AG10803 (cell line): ENCODE measurements around the gene WDR89.
"Not testable (repeated sequence)": the region's sequence is repeated elsewhere in the genome, so short reads cannot be mapped to it uniquely, and the experiment has no call there.

ENCODE experiments used
- DNase-seq: peaks from one replicate; pipeline ENCODE4 v3.0.0; 2010; ENCODE audit warnings: low read depth
- H3K4me3 ChIP-seq: 2 replicates; pipeline ENCODE4 v1.5.1; 2011; ENCODE audit warnings: mild to moderate bottlenecking, low read length, control low read depth
- CTCF ChIP-seq: conservative IDR thresholded peaks from 2 replicates; pipeline ENCODE4 v1.5.1; 2011; ENCODE audit warnings: mild to moderate bottlenecking, low read length, control low read depth, inconsistent platforms

Gene WDR89

DNA sequence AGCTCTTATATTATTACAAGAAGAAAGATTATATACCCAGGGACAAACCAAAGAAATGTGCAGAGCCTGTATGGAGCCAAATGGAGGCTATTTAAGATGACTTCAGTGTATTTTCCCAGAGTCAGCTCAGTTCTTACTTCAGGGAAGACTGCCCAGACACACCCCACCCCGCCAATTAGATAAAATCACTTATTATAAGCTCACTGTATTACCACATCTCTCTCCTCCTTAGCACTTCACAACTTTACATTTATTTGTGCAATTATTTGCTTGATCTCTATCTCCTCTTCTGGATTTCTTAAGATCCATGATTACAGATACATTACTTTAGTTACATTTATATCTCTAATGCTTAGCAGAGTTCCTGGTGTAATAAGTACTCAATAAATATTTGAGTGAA is 24.7 kb upstream of the WDR89 start:
- DNase-seq: no peak
- no peak overlapping the region for H3K4me3 ChIP-seq
- TF ChIP-seq CTCF: no peak

- no peak overlapping the region for H3K4me3 ChIP-seq
- TF ChIP-seq CTCF: no peak
- no peak for DNase-seq
These were observed 22.0 kb upstream of the WDR89 start for GRCh38 chr14:63663428-63664341.

DNA sequence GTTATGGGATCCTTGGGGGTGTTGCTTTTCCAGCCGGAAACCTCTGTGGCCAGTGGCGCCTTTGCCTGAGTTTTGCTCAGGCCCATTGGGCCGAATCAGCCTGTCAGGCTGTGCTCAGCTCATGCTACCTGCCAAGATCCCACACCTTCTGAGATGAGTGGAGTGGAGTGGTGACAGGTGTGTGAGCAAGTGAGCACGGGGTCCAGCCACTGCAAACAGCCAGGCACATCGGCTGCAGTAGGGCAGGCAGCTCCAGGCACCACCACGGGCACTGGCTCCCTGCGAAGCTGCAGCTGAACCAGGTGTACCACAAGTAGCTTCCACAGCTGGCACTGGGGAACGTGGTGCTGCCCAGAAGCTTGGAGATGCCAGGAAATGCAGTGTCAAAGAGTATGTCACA is 21.1 kb upstream of the WDR89 start:
- TF ChIP-seq CTCF: no peak
- no peak for DNase-seq
- no peak overlapping the region for H3K4me3 ChIP-seq

GRCh38 chr14:63661881-63662280 is 20.2 kb upstream of the WDR89 start:
- H3K4me3 ChIP-seq, DNase-seq: not testable (repeated sequence)

DNA sequence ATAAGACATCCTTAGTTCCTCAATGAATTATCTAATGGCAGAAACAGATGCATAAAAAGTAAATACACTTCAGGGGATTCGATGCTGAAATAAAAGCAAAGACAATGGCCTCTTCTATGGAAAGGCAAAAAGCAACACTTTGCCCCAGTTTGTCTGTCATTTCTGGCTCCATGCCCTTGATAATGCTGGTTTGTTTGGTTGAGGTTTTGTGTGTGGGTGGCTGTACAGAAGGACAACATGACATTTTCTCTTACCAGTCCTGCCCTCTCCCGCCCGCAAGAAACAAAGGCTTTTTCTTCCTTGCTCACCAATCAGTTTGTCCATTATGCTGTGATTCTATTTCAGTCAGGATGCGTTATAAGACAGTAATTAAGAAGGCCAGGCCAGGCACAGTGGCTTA is 18.1 kb upstream of the WDR89 start:
- TF ChIP-seq CTCF: no peak
- no peak for DNase-seq
- H3K4me3 ChIP-seq: no peak overlapping the region

DNA sequence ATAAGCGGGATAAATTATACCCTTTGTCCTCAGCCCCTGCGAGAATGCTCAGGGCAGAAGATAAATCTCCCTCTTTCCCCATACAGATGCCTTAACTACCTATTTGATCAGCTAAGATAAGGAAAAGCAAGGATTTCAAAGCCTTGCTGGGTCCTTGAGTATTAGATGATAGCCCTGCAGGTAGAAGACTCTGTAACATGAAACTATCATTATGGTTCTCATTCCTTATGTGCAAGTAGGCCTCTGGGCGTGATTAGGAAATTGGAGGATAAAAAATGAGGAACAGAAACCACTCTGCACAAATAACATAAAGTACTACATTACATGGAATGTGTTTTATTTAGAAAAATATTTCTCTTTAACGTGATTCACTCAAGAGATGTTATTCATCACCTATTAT is 14.5 kb upstream of the WDR89 start:
- no peak for DNase-seq
- no peak for TF ChIP-seq CTCF
- no peak overlapping the region for H3K4me3 ChIP-seq

DNA sequence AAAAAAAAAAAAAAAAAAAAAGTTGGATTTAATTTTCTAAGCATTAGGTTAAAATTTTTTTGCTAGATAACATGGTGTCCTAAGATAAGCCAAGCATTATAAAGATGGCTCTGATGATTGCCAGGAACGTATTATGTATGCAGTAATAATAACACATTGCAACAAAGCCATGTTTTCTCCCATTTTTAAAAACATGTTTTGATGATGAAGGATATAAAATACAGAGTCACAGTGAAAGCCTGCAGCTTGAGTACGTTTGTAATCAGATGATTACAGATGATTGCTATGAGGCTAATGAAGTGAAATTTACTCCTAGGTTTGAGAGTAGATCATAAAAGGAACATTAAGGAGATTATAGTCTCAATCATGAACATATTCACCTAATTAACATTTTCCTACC is 13.3 kb upstream of the WDR89 start:
- TF ChIP-seq CTCF: no peak
- no peak for DNase-seq
- no peak overlapping the region for H3K4me3 ChIP-seq
